Measurements from ENCODE around the gene UBTF. TPM values are rescaled to one million over a fixed set of nuclear protein-coding genes. Genes with fewer than 3 reads are reported as not detected.

UBTF gene
- total RNA-seq, 3 donors from 2014 or later (not counting 1 experiment from before 2014, with no cell fraction given), result 132 to 169 (median 168) TPM

DNA sequence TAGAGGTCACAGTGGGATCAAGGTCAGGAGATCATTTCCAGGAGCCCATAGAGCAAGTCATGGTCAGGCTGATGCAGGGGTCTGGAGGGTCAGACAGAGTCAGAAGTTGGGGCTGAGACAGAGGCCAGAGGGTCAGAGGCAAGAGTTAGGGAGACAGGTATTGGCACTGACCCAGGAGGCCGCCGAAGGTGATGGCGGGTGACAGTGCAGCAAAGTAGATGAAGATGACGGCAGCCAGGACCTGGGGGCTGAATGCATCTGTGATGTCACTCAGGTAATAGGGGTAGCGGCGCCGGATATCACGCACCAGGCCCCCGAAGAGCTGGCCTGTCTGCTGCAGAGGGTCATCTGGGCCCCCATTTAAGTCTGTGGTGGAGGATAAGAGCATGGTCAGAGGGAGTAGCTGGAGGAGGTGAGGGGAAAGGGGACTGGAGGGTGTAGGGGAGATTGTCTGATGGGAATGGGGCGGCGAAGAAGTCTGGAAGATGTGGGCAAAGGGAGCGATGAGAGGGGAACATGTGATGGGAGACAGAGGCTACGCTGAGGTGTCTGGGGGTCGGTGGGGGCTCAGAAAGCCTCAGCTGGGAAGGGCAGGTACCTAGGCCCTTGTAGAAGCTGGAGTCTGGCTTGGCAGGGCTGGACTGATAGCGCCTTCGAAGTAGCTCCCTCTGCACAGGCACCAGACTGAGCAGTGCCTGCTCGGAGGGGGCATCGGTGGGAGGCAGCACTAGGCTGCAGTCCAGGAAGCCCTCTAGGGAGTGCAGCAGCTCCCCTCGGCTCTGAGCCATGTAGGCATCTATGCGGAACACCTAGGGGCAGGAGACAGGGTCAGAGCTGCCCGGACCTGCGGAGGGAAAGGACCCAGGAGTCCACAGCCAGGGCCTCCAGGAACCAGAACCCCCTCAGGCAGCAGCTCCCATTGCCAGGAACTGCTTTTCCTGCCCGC lies 38.6 kb upstream of the UBTF start:
- Mint-ChIP-seq H3K4me3 (no peak overlapping the region), H3K9me3 (no peaks in the 10 kb centered on the region), H3K27me3 (ENCODE audit: low read depth in 2 of 2) (no peaks in the 10 kb centered on the region), H3K4me1 (no peaks in the 10 kb centered on the region), H3K27ac (no peak overlapping the region), H3K36me3 (no peaks in the 10 kb centered on the region)
- ATAC-seq (no peak), DNase-seq (no peak)
- intact Hi-C loops (cut with micrococcal nuclease), result no loop called here
- Histone ChIP-seq H3K4me3 (ENCODE audit: low read length) (no peak overlapping the region), H3K27ac (ENCODE audit: low read length) (no peak overlapping the region), H3K9me3 (ENCODE audit: control insufficient read depth, insufficient read depth, low read length) (no peaks in the 10 kb centered on the region), H3K4me1 (ENCODE audit: control insufficient read depth, insufficient read depth, low read length) (no peaks in the 10 kb centered on the region), H3K36me3 (ENCODE audit: control insufficient read depth, insufficient read depth, low read length) (no peaks in the 10 kb centered on the region), H3K27me3 (ENCODE audit: control insufficient read depth, insufficient read depth, low read length) (no peaks in the 10 kb centered on the region)
- 94% methylated on average over 22 of the region's 23 CpGs for WGBS (ENCODE audit: insufficient coverage)
- TF ChIP-seq, protein P1, sequence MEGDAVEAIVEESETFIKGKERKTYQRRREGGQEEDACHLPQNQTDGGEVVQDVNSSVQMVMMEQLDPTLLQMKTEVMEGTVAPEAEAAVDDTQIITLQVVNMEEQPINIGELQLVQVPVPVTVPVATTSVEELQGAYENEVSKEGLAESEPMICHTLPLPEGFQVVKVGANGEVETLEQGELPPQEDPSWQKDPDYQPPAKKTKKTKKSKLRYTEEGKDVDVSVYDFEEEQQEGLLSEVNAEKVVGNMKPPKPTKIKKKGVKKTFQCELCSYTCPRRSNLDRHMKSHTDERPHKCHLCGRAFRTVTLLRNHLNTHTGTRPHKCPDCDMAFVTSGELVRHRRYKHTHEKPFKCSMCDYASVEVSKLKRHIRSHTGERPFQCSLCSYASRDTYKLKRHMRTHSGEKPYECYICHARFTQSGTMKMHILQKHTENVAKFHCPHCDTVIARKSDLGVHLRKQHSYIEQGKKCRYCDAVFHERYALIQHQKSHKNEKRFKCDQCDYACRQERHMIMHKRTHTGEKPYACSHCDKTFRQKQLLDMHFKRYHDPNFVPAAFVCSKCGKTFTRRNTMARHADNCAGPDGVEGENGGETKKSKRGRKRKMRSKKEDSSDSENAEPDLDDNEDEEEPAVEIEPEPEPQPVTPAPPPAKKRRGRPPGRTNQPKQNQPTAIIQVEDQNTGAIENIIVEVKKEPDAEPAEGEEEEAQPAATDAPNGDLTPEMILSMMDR (IDR thresholded peaks at IDR 0.05), result no peak

DNA sequence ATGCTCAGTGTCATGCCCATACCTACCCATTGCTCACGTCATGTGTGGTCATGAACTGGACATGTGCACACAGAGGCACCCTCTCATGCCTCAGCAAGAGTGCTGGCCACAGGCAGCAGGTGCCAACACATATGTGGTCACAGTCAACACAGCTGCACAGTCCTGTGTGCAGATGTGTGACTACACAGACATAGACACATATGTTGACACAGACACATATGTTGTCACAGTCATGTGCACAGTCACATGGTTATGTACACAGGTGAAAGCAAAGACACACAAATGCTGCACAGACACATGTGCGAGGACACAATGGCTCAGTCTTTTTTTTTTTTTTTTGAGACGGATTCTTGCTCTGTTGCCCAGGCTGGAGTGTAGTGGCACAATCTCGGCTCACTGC lies 37.2 kb upstream of the UBTF start:
- Mint-ChIP-seq H3K27ac (no peak overlapping the region), H3K4me1 (no peaks in the 10 kb centered on the region), H3K9me3 (no peaks in the 10 kb centered on the region), H3K36me3 (no peaks in the 10 kb centered on the region), H3K27me3 (ENCODE audit: low read depth in 2 of 2) (no peaks in the 10 kb centered on the region), H3K4me3 (no peak overlapping the region)
- no peak overlapping the region for H3K4me3 ChIP-seq (ENCODE audit: low read length)
- TF ChIP-seq, protein P1 (IDR thresholded peaks at IDR 0.05), result no peak
- intact Hi-C loops (cut with micrococcal nuclease), result no loop called here
- no peaks in the 10 kb centered on the region for H3K4me1 ChIP-seq (ENCODE audit: control insufficient read depth, insufficient read depth, low read length)
- WGBS (ENCODE audit: insufficient coverage), result 76% methylated on average over 4 of the region's 4 CpGs
- no peaks in the 10 kb centered on the region for H3K36me3 ChIP-seq (ENCODE audit: control insufficient read depth, insufficient read depth, low read length)
- no peaks in the 10 kb centered on the region for H3K27me3 ChIP-seq (ENCODE audit: control insufficient read depth, insufficient read depth, low read length)
- ATAC-seq, result no peak
- no peak overlapping the region for H3K27ac ChIP-seq (ENCODE audit: low read length)
- no peak for DNase-seq
- H3K9me3 ChIP-seq (ENCODE audit: control insufficient read depth, insufficient read depth, low read length), result no peaks in the 10 kb centered on the region

DNA sequence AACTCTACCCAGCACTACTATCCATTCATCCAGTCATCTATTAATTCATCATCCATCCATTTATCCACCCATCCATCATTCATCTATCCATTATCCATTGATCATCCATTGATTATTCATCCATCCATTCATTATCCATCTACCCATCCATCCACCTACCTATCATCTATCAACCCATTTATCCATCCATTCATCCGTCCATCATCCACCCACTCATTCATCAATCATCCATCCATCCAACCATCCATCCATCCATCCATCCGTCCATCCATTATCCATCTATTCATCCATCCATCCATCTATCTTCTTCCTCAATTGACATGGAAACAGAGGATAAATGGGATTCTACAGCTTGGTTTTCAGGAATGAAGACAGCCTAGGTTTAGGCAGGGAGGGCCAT lies 36.4 kb upstream of the UBTF start:
- Histone ChIP-seq H3K4me3 (ENCODE audit: low read length) (no peak overlapping the region), H3K27me3 (ENCODE audit: control insufficient read depth, insufficient read depth, low read length) (no peaks in the 10 kb centered on the region), H3K27ac (ENCODE audit: low read length) (no peak overlapping the region), H3K9me3 (ENCODE audit: control insufficient read depth, insufficient read depth, low read length) (no peaks in the 10 kb centered on the region), H3K4me1 (ENCODE audit: control insufficient read depth, insufficient read depth, low read length) (no peaks in the 10 kb centered on the region), H3K36me3 (ENCODE audit: control insufficient read depth, insufficient read depth, low read length) (no peaks in the 10 kb centered on the region)
- no peak for DNase-seq
- no peak for ATAC-seq
- Mint-ChIP-seq H3K9me3 (no peaks in the 10 kb centered on the region), H3K27me3 (ENCODE audit: low read depth in 2 of 2) (no peaks in the 10 kb centered on the region), H3K4me1 (no peaks in the 10 kb centered on the region), H3K36me3 (no peaks in the 10 kb centered on the region), H3K4me3 (no peak overlapping the region), H3K27ac (no peak overlapping the region)
- TF ChIP-seq, protein P1 (IDR thresholded peaks at IDR 0.05), result no peak
- 85% methylated on average over 2 of the region's 2 CpGs for WGBS (ENCODE audit: insufficient coverage)
- intact Hi-C loops (cut with micrococcal nuclease), result no loop called here

Data from natural killer cell (primary cell).